Measurements from ENCODE around the gene C5AR1.
"Not testable (repeated sequence)": the region's sequence is repeated elsewhere in the genome, so short reads cannot be mapped to it uniquely, and the experiment has no call there.

C5AR1 gene

GRCh38 chr19:47331490-47331889 lies 21.8 kb downstream of the C5AR1 start:
- H3K4me3 ChIP-seq (ENCODE audit: low read length): no peak overlapping the region
- TF ChIP-seq, protein P1, sequence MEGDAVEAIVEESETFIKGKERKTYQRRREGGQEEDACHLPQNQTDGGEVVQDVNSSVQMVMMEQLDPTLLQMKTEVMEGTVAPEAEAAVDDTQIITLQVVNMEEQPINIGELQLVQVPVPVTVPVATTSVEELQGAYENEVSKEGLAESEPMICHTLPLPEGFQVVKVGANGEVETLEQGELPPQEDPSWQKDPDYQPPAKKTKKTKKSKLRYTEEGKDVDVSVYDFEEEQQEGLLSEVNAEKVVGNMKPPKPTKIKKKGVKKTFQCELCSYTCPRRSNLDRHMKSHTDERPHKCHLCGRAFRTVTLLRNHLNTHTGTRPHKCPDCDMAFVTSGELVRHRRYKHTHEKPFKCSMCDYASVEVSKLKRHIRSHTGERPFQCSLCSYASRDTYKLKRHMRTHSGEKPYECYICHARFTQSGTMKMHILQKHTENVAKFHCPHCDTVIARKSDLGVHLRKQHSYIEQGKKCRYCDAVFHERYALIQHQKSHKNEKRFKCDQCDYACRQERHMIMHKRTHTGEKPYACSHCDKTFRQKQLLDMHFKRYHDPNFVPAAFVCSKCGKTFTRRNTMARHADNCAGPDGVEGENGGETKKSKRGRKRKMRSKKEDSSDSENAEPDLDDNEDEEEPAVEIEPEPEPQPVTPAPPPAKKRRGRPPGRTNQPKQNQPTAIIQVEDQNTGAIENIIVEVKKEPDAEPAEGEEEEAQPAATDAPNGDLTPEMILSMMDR (IDR thresholded peaks at IDR 0.05; ENCODE audit: insufficient read depth, low read depth, low read length, missing control alignments): no peak
- DNase-seq (ENCODE audit: low read depth): no peak

- H3K4me3 ChIP-seq (ENCODE audit: low read length): no peak within 1 kb of the TSS
- no peak for DNase-seq (ENCODE audit: low read depth)
- TF ChIP-seq, protein P1 (IDR thresholded peaks at IDR 0.05; ENCODE audit: insufficient read depth, low read depth, low read length, missing control alignments): no peak
These were observed 22.4 kb downstream of the C5AR1 start, which contains the start of gene C5AR2 for GRCh38 chr19:47331931-47332547. C5AR2 (plus strand) TSS chr19:47332175; CDS start chr19:47340800, 8,625 bp downstream.

- DNase-seq (ENCODE audit: low read depth); H3K4me3 ChIP-seq (ENCODE audit: low read length): not testable (repeated sequence)
These were observed 27.4 kb downstream of the C5AR1 start for GRCh38 chr19:47336765-47337718.

- TF ChIP-seq, protein P1 (IDR thresholded peaks at IDR 0.05; ENCODE audit: insufficient read depth, low read depth, low read length, missing control alignments): no peak
- no peak overlapping the region for H3K4me3 ChIP-seq (ENCODE audit: low read length)
- no peak for DNase-seq (ENCODE audit: low read depth)
These were observed 29.7 kb downstream of the C5AR1 start for GRCh38 chr19:47339196-47339880.

- TF ChIP-seq, protein P1 (IDR thresholded peaks at IDR 0.05; ENCODE audit: insufficient read depth, low read depth, low read length, missing control alignments): no peak
- H3K4me3 ChIP-seq (ENCODE audit: low read length): no peak overlapping the region
- no peak for DNase-seq (ENCODE audit: low read depth)
These were observed 31.0 kb downstream of the C5AR1 start for GRCh38 chr19:47340477-47341208.

GRCh38 chr19:47341734-47342133 lies 32.1 kb downstream of the C5AR1 start:
- TF ChIP-seq, protein P1 (IDR thresholded peaks at IDR 0.05; ENCODE audit: insufficient read depth, low read depth, low read length, missing control alignments): no peak
- no peak overlapping the region for H3K4me3 ChIP-seq (ENCODE audit: low read length)
- DNase-seq (ENCODE audit: low read depth): no peak

Data from epithelial cell of esophagus (primary cell).